GM12874 (cell line): ENCODE results near the gene NOS1AP.

Experiments
- TF ChIP-seq, protein P1 (sequence below): IDR thresholded peaks from 2 replicates; pipeline ENCODE4 v1.5.1; 2011; ENCODE audit warnings: low read depth, mild to moderate bottlenecking, control low read depth, low read length, moderate library complexity; ENCODE audit not compliant: insufficient read depth

Gene NOS1AP

DNA sequence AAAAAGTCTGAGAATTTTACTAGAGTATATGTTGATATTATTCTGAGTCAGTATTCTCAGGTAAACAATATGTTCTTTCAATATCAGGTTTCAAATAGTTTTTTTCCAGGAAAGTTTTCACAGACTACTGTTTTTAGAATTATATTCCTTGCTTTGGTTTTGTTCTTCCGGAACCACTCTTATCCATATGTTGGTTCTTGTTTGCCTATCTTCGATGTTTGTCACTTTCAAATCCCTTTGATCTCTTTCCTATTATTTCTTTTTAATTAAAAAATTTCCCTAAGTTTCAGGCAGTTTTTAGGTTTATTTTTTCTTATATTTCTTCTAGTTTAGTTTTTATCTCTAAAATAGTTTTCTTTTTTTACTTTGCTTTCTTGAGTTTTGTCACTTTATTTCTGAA, 20.9 kb downstream of the NOS1AP start:
- TF ChIP-seq, protein P1, sequence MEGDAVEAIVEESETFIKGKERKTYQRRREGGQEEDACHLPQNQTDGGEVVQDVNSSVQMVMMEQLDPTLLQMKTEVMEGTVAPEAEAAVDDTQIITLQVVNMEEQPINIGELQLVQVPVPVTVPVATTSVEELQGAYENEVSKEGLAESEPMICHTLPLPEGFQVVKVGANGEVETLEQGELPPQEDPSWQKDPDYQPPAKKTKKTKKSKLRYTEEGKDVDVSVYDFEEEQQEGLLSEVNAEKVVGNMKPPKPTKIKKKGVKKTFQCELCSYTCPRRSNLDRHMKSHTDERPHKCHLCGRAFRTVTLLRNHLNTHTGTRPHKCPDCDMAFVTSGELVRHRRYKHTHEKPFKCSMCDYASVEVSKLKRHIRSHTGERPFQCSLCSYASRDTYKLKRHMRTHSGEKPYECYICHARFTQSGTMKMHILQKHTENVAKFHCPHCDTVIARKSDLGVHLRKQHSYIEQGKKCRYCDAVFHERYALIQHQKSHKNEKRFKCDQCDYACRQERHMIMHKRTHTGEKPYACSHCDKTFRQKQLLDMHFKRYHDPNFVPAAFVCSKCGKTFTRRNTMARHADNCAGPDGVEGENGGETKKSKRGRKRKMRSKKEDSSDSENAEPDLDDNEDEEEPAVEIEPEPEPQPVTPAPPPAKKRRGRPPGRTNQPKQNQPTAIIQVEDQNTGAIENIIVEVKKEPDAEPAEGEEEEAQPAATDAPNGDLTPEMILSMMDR = no peak

DNA sequence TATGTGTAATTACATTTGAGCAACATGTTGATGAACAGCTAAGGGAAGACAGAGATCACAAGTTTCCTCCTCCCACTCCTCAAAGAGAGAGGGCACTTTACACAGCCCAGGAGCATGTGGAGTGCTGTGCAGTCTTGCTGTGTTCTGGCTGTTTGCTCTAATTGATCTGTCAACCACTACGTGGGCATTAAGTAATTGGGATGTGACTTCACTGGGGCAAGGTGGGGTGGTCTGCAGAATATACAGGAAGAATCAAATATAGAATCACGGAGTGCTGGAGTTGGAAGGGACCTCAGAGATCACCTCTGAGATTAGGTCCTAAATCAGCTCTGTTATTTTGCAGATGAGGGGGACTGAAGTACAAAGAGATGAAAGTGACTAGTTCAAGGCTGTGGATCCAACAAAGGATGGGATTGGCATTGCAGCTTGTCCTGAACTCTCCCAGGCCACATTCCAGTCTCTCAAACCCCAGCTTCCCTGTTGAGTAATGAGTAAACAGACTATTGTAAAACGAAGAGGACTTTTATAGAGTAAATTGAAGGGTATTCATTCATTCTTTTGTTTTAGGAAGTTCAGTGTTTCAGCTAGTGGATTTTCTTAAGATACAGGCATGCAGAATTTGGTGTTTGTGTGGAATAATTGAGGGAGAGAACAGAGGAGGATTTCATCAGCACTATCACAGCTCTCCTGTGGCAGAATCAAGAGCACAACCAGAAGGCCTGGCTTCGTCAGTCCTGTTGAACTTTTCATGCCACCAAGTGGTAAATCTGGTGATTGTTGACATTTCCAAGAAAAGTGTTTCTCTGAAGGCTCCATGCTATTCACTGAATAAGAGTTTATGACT, 22.4 kb downstream of the NOS1AP start:
- TF ChIP-seq, protein P1 = no peak

DNA sequence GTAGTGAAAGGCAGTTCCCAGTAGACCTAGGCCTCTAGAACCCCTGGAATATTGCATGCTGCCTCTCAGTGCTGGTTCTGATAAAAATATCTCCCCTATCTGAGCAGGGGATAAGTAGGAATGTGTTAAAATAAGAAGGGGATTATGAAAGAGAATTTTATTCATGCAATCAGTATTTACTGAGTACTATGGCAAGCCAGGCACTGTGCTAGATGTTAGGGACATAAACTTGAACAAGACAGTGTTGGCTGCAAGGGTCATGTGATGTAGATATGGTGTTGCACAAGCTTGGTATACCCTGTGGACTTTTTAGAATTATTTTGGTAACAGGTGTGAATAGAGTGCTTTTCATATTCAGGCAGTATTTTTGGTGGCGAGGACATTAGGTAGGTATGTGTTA, 23.6 kb downstream of the NOS1AP start:
- TF ChIP-seq, protein P1 = no peak

DNA sequence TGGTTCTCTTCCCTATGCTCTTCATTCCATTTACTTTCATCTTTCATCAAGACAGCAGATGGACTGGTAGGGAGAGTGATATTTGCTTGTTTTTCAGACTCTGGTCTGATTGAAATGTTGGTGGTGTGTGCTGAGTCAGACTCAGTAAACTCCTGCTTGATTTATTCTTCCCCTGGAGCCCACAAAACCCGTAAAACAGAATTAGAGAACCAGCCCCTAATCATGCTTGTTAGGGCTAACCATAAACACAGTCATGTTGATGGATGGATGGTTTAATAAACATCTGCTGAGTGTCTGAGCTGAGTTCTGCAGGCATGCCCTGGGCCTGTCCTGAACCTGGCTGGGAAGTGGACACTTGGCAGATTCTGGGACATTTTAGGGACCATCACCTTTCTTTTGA, 24.8 kb downstream of the NOS1AP start:
- TF ChIP-seq, protein P1 = no peak

DNA sequence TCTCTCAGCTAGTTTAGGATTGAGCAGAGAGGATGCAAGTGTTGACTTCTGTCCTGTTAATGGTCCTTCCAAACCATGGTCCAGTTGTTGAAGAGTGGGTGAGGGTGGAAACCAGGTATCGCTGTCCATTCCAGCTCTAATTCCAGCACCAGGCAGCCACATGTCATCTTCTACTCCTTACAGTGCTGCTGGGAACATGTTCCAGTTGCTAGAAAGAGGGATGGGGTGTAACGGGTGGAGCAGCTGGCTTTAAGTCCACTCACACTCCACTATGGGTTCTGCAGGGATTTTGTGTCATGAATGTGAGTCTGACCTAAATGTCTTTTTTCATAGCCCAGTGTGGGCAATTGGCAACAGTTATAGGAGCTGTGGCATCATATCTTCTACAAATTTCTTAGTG, 25.2 kb downstream of the NOS1AP start:
- TF ChIP-seq, protein P1 = no peak

DNA sequence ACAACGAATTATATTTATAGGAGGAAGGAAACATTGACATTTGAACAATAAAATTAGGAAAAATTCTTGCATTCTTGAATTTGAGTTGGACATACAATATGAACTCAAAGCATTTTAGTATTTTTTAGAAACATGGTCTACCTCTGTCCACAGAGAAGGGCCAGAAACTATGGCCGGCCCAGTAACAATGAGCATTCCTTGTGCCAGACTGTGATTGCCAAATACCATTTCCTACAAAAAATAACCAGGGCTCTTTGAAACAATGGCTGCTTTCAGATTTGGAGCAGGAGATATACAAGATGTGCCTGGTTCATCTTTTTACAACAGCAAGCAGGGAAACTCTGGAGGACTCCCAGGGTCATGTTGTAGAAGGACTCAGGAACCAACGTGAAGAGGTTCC, 38.4 kb downstream of the NOS1AP start:
- TF ChIP-seq, protein P1 = no peak

DNA sequence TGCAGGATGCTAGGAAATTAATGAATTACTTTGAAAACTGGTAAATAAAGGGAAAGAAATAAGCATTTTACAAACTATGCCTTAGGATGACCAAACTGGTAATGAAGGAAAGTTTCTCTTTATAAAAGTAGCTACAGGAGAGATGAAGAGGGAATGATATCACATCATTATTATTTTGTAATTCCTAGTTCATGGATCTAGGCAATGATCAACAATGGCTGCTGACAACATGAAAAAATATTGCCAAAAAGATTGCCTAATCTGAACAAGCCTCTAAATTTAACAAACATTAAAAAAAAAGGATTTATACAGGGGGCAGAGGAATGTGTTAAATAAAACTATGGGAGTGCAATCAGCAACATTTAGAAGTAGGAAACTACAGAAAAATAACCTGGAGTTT, 38.9 kb downstream of the NOS1AP start:
- TF ChIP-seq, protein P1 = no peak
